Neural cell (in vitro differentiated cells): Measurements from ENCODE around the gene TUBD1.

Experiments
- CTCF ChIP-seq: fragments of 450-650 bp; IDR thresholded peaks from 2 replicates; pipeline ENCODE4 v1.5.1; 2014; ENCODE audit warnings: antibody characterized with exemption, mild to moderate bottlenecking, moderate library complexity; ENCODE audit not compliant: poor library complexity, severe bottlenecking
- POLR2AphosphoS5 ChIP-seq: IDR thresholded peaks from 2 replicates; pipeline ENCODE4 v1.6.1; 2012
- RAD21 ChIP-seq: fragments of 450-650 bp; conservative IDR thresholded peaks from 2 replicates; pipeline ENCODE4 v1.6.1; 2014; ENCODE audit warnings: antibody characterized with exemption, mild to moderate bottlenecking, moderate library complexity

DNA sequence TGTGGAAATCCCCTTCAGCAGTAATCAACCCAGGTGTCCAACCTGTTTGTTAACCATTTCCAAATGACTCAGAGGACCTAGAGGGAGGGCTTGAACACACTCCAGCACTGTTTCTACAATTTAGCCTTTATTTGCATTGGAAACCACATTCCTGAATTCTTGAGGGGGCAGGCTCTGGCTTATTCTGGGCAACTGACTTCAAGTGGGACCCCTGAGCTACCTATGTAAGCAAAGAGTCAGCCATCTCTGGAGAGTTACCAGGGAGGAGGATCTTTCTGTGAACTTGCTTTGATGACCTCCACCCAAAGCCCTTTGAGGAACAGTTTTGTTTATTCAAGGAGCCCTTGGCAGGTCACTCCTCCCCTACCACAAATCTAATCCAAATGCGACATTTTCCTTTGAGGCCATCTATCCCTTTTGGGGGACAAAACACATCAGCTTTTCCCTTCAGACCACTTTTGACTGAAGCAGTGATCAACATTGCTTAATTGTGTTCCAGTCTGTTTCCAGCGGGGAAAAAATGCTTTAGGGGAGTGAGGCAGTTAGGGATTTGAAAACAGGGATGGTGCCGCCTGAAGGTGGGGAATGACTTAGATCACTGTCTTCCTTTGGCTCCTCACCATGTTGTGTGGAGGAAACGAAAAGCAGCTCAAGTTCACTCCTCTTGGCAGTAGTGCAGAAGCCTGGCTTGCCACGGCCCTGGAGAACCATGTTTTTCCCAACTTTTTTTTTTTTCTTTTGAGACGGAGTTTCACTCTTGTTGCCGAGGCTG lies 46.2 kb downstream of the TUBD1 start:
- no peak for TF ChIP-seq RAD21
- TF ChIP-seq POLR2AphosphoS5, result no peak
- no peak for TF ChIP-seq CTCF
